ENCODE results near the gene OSCAR.

Gene OSCAR

GRCh38 chr19:54084410-54084809, 16.2 kb downstream of the OSCAR start:
- no peak for TF ChIP-seq CTCF (IDR thresholded peaks at IDR 0.05; ENCODE audit: control insufficient read depth, extremely low read depth, insufficient read depth)
- DNase-seq (ENCODE audit: low read depth), result no peak
- no peak overlapping the region for H3K4me3 ChIP-seq (ENCODE audit: low read depth, low read length)

GRCh38 chr19:54081032-54081431, 19.6 kb downstream of the OSCAR start, which contains the start of gene TARM1:
Gene TARM1 (minus strand): TSS chr19:54081365. CDS start chr19:54081340, 25 bp downstream.
- DNase-seq (ENCODE audit: low read depth), result no peak
- H3K4me3 ChIP-seq (ENCODE audit: low read depth, low read length), result no peak within 1 kb of the TSS
- TF ChIP-seq CTCF (IDR thresholded peaks at IDR 0.05; ENCODE audit: control insufficient read depth, extremely low read depth, insufficient read depth), result no peak

GRCh38 chr19:54077334-54077733, 23.3 kb downstream of the OSCAR start:
- H3K4me3 ChIP-seq (ENCODE audit: low read depth, low read length), result no peak overlapping the region
- TF ChIP-seq CTCF (IDR thresholded peaks at IDR 0.05; ENCODE audit: control insufficient read depth, extremely low read depth, insufficient read depth), result no peak
- DNase-seq (ENCODE audit: low read depth), result no peak

- TF ChIP-seq CTCF (IDR thresholded peaks at IDR 0.05; ENCODE audit: control insufficient read depth, extremely low read depth, insufficient read depth), result no peak
- no peak for DNase-seq (ENCODE audit: low read depth)
- H3K4me3 ChIP-seq (ENCODE audit: low read depth, low read length), result no peak overlapping the region
Measured at GRCh38 chr19:54074851-54075250, 25.8 kb downstream of the OSCAR start.

GRCh38 chr19:54073829-54074228, 26.8 kb downstream of the OSCAR start:
- no peak for TF ChIP-seq CTCF (IDR thresholded peaks at IDR 0.05; ENCODE audit: control insufficient read depth, extremely low read depth, insufficient read depth)
- H3K4me3 ChIP-seq (ENCODE audit: low read depth, low read length), result no peak overlapping the region
- DNase-seq (ENCODE audit: low read depth), result no peak

- no peak overlapping the region for H3K4me3 ChIP-seq (ENCODE audit: low read depth, low read length)
- no peak for DNase-seq (ENCODE audit: low read depth)
- no peak for TF ChIP-seq CTCF (IDR thresholded peaks at IDR 0.05; ENCODE audit: control insufficient read depth, extremely low read depth, insufficient read depth)
Measured at GRCh38 chr19:54069470-54069869, 31.1 kb downstream of the OSCAR start.

GRCh38 chr19:54063350-54064116, 37.1 kb downstream of the OSCAR start, which contains the start of gene VSTM1:
Gene VSTM1 (minus strand): TSS chr19:54063897. CDS start chr19:54063777, 120 bp downstream.
- H3K4me3 ChIP-seq (ENCODE audit: low read depth, low read length), result no peak within 1 kb of the TSS
- no peak for TF ChIP-seq CTCF (IDR thresholded peaks at IDR 0.05; ENCODE audit: control insufficient read depth, extremely low read depth, insufficient read depth)
- DNase-seq (ENCODE audit: low read depth), result no peak

Data from LNCaP clone FGC (cell line).